GM12878 (cell line): ENCODE measurements around the gene SMIM9. TPM values are rescaled to one million over a fixed set of nuclear protein-coding genes. Genes with fewer than 3 reads are reported as not detected.

Experiments used
- SMC3 ChIP-seq: IDR thresholded peaks from 2 replicates; pipeline ENCODE4 v1.6.1; 2011; ENCODE audit warnings: low read length, improper control_type of control experiment, borderline replicate concordance
- SREBF2 ChIP-seq: IDR thresholded peaks from 2 replicates; pipeline ENCODE4 v1.6.1; 2012; ENCODE audit warnings: mild to moderate bottlenecking, low read length
- ZZZ3 ChIP-seq: IDR thresholded peaks from 2 replicates; pipeline ENCODE4 v1.6.1; 2011; ENCODE audit warnings: low read depth; ENCODE audit not compliant: control insufficient read depth, insufficient read length
- polyA plus RNA-seq, 11 experiments: library from polyadenylated mRNA; depleted of rRNA in 4 of 11; unstranded in 6 of 11; stranded (reverse) in 5 of 11; fragments of >200 nt; fragmentation: Nextera tagmentation in 4 of 11; fragmentation: Illumina TruSeq in 1 of 11; extraction: Ambion mirVana in 4 of 11; extraction: Trizol in 1 of 11; gene quantifications; 1 replicate in 1 of 11; 2 replicates in 10 of 11; pipeline versions ENCODE4 v1.2.1 to v1.2.3, GENCODE V29; 2011 to 2016; ENCODE audit warnings: inconsistent platforms in 2 of 11, missing spikeins in 2 of 11, low read depth in 1 of 11
- total RNA-seq, 4 experiments: library from RNA; depleted of rRNA in 3 of 4; stranded (reverse); fragments of >200 nt in 3 of 4; fragmentation: Illumina TruSeq in 1 of 4; extraction: Trizol in 1 of 4; gene quantifications; 2 replicates each; pipeline versions ENCODE4 v1.2.1 to v1.2.3, GENCODE V29; 2013 to 2021
- TF ChIP-seq, protein P1 (sequence below): IDR thresholded peaks from 2 replicates; pipeline ENCODE4 v1.6.1; 2011; ENCODE audit warnings: mild to moderate bottlenecking, low read depth, low read length, moderate library complexity; ENCODE audit not compliant: insufficient replicate concordance
- TF ChIP-seq, protein P2 (sequence below): fragments of 450-650 bp; IDR thresholded peaks from 2 replicates; pipeline ENCODE4 v1.6.1; 2017; ENCODE audit warnings: antibody characterized with exemption, mild to moderate bottlenecking, moderate library complexity
- TF ChIP-seq, protein P3 (sequence below): fragments of 450-650 bp; conservative IDR thresholded peaks from 2 replicates; pipeline ENCODE4 v1.6.1; 2017; ENCODE audit warnings: mild to moderate bottlenecking, moderate library complexity
- TF ChIP-seq, protein P4 (sequence below): fragments of 450-650 bp; IDR thresholded peaks from 2 replicates; pipeline ENCODE4 v1.6.1; 2017; ENCODE audit warnings: mild to moderate bottlenecking, moderate library complexity

SMIM9 gene
- total and polyA plus RNA-seq, 10 of the 15 experiments (the other 5 are each of a cell fraction or from before 2014, with no cell fraction given), result not detected

DNA sequence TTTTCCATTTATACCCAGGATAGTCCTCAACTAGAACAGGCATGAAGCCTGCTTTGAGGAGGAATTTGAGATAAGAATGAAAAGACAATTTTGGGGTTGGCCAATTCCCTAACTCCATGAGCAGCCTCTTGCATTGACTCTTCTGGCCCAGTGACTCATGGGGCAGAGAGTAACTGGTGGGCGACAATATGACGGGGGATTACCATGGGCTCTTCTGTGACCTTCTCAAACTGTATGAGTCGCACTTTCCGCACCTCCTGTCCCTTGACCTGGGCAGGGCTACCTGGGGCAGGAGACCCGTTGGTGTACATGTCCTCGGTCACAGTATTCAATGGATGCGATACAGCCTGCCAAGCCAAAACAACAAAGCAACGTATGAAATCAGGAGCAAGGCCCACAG is 42.5 kb downstream of the SMIM9 start (continued):
- TF ChIP-seq, protein P1, sequence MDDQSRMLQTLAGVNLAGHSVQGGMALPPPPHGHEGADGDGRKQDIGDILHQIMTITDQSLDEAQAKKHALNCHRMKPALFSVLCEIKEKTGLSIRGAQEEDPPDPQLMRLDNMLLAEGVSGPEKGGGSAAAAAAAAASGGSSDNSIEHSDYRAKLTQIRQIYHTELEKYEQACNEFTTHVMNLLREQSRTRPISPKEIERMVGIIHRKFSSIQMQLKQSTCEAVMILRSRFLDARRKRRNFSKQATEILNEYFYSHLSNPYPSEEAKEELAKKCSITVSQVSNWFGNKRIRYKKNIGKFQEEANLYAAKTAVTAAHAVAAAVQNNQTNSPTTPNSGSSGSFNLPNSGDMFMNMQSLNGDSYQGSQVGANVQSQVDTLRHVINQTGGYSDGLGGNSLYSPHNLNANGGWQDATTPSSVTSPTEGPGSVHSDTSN, result no peak
- no peak for TF ChIP-seq SMC3
- no peak for TF ChIP-seq ZZZ3
- TF ChIP-seq, protein P2, sequence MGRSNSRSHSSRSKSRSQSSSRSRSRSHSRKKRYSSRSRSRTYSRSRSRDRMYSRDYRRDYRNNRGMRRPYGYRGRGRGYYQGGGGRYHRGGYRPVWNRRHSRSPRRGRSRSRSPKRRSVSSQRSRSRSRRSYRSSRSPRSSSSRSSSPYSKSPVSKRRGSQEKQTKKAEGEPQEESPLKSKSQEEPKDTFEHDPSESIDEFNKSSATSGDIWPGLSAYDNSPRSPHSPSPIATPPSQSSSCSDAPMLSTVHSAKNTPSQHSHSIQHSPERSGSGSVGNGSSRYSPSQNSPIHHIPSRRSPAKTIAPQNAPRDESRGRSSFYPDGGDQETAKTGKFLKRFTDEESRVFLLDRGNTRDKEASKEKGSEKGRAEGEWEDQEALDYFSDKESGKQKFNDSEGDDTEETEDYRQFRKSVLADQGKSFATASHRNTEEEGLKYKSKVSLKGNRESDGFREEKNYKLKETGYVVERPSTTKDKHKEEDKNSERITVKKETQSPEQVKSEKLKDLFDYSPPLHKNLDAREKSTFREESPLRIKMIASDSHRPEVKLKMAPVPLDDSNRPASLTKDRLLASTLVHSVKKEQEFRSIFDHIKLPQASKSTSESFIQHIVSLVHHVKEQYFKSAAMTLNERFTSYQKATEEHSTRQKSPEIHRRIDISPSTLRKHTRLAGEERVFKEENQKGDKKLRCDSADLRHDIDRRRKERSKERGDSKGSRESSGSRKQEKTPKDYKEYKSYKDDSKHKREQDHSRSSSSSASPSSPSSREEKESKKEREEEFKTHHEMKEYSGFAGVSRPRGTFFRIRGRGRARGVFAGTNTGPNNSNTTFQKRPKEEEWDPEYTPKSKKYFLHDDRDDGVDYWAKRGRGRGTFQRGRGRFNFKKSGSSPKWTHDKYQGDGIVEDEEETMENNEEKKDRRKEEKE, result no peak
- TF ChIP-seq, protein P3, sequence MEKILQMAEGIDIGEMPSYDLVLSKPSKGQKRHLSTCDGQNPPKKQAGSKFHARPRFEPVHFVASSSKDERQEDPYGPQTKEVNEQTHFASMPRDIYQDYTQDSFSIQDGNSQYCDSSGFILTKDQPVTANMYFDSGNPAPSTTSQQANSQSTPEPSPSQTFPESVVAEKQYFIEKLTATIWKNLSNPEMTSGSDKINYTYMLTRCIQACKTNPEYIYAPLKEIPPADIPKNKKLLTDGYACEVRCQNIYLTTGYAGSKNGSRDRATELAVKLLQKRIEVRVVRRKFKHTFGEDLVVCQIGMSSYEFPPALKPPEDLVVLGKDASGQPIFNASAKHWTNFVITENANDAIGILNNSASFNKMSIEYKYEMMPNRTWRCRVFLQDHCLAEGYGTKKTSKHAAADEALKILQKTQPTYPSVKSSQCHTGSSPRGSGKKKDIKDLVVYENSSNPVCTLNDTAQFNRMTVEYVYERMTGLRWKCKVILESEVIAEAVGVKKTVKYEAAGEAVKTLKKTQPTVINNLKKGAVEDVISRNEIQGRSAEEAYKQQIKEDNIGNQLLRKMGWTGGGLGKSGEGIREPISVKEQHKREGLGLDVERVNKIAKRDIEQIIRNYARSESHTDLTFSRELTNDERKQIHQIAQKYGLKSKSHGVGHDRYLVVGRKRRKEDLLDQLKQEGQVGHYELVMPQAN, result no peak
- TF ChIP-seq, protein P4, sequence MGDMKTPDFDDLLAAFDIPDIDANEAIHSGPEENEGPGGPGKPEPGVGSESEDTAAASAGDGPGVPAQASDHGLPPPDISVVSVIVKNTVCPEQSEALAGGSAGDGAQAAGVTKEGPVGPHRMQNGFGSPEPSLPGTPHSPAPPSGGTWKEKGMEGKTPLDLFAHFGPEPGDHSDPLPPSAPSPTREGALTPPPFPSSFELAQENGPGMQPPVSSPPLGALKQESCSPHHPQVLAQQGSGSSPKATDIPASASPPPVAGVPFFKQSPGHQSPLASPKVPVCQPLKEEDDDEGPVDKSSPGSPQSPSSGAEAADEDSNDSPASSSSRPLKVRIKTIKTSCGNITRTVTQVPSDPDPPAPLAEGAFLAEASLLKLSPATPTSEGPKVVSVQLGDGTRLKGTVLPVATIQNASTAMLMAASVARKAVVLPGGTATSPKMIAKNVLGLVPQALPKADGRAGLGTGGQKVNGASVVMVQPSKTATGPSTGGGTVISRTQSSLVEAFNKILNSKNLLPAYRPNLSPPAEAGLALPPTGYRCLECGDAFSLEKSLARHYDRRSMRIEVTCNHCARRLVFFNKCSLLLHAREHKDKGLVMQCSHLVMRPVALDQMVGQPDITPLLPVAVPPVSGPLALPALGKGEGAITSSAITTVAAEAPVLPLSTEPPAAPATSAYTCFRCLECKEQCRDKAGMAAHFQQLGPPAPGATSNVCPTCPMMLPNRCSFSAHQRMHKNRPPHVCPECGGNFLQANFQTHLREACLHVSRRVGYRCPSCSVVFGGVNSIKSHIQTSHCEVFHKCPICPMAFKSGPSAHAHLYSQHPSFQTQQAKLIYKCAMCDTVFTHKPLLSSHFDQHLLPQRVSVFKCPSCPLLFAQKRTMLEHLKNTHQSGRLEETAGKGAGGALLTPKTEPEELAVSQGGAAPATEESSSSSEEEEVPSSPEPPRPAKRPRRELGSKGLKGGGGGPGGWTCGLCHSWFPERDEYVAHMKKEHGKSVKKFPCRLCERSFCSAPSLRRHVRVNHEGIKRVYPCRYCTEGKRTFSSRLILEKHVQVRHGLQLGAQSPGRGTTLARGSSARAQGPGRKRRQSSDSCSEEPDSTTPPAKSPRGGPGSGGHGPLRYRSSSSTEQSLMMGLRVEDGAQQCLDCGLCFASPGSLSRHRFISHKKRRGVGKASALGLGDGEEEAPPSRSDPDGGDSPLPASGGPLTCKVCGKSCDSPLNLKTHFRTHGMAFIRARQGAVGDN, result no peak
- TF ChIP-seq SREBF2, result no peak
- TF ChIP-seq, all 136 proteins: peak for 0
